HepG2 (cell line): ENCODE data around the gene TMEM209.

Experiments used
- CBFB ChIP-seq: sonication (generic); formaldehyde crosslinking; IDR thresholded peaks from 2 replicates; pipeline ENCODE4 v1.4.0; 2020; ENCODE audit warnings: missing genetic modification reagents
- EP300 ChIP-seq, 3 experiments: sonication (generic) in 1 of 3; formaldehyde crosslinking in 1 of 3; IDR thresholded peaks; 2 replicates each; pipeline versions ENCODE4 v1.5.1 to v1.6.1; 2011 to 2020; ENCODE audit warnings: low read depth in 2 of 3, low read length in 2 of 3, borderline replicate concordance in 1 of 3, improper control_type of control experiment in 1 of 3, mild to moderate bottlenecking in 1 of 3, missing genetic modification reagents in 1 of 3, moderate library complexity in 1 of 3
- ETV6 ChIP-seq: sonication (generic); formaldehyde crosslinking; conservative IDR thresholded peaks from 2 replicates; pipeline ENCODE4 v1.4.0; 2020; ENCODE audit warnings: missing genetic modification reagents
- FLYWCH1 ChIP-seq: sonication (generic); formaldehyde crosslinking; IDR thresholded peaks from 2 replicates; pipeline ENCODE4 v1.8.1; 2023; ENCODE audit warnings: mild to moderate bottlenecking, missing genetic modification reagents
- ZNF253 ChIP-seq: sonication (generic); formaldehyde crosslinking; IDR thresholded peaks from 2 replicates; pipeline ENCODE4 v1.8.0; 2022; ENCODE audit warnings: mild to moderate bottlenecking, missing genetic modification reagents, borderline replicate concordance
- ZNF263 ChIP-seq: sonication (generic); formaldehyde crosslinking; IDR thresholded peaks from 2 replicates; pipeline ENCODE4 v1.4.0; 2020; ENCODE audit warnings: missing genetic modification reagents
- ZNF383 ChIP-seq: sonication (generic); formaldehyde crosslinking; IDR thresholded peaks from 2 replicates; pipeline ENCODE4 v1.4.0; 2020; ENCODE audit warnings: missing genetic modification reagents, mild to moderate bottlenecking, borderline replicate concordance
- ZNF510 ChIP-seq: sonication (generic); formaldehyde crosslinking; IDR thresholded peaks from 2 replicates; pipeline ENCODE4 v1.4.0; 2020; ENCODE audit warnings: low read depth, mild to moderate bottlenecking, missing genetic modification reagents
- ZNF850 ChIP-seq: sonication (generic); formaldehyde crosslinking; conservative IDR thresholded peaks from 2 replicates; pipeline ENCODE4 v1.9.0; 2021; ENCODE audit warnings: mild to moderate bottlenecking, missing genetic modification reagents
- TF ChIP-seq, protein P1 (sequence below), 2 experiments: sonication (generic) in 1 of 2; formaldehyde crosslinking in 1 of 2; IDR thresholded peaks; 2 replicates each; pipeline versions ENCODE4 v1.5.1 to v1.6.1; 2011 to 2020; ENCODE audit warnings: borderline replicate concordance in 1 of 2, low read depth in 1 of 2, low read length in 1 of 2, mild to moderate bottlenecking in 1 of 2, missing genetic modification reagents in 1 of 2, moderate library complexity in 1 of 2
- TF ChIP-seq, protein P2 (sequence below), 2 experiments: IDR thresholded peaks; 2 replicates each; pipeline ENCODE4 v1.6.1; 2011 to 2012; ENCODE audit warnings: low read length in 2 of 2, borderline replicate concordance in 1 of 2, low read depth in 1 of 2, mild to moderate bottlenecking in 1 of 2, moderate library complexity in 1 of 2

DNA sequence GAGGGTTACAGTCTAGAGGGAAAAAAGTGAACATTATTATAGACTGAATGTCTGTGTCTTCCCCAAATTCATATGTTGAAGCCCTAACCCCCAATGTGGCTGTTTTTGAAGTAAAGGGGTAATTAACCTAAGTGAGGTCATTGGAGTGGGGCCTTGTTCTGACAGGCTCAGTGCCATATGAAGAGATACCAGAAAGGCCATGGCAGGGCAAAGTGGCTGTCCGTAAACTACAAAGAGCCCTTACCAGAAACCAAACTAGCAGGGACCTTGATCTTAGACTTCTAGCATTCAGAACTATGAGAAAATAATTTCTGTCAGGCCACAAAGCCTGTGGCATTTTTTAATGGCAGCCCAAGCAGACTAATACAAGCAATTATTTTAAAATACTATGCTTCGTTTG lies 8.7 kb downstream of the TMEM209 start:
- no peak for TF ChIP-seq ZNF383
- no peak for TF ChIP-seq CBFB (CRISPR knock-in tag)
- no peak for TF ChIP-seq ETV6 (CRISPR knock-in tag)
- TF ChIP-seq ZNF510 (CRISPR knock-in tag), result no peak
- no peak for TF ChIP-seq ZNF850 (CRISPR knock-in tag)
- TF ChIP-seq, protein P1, sequence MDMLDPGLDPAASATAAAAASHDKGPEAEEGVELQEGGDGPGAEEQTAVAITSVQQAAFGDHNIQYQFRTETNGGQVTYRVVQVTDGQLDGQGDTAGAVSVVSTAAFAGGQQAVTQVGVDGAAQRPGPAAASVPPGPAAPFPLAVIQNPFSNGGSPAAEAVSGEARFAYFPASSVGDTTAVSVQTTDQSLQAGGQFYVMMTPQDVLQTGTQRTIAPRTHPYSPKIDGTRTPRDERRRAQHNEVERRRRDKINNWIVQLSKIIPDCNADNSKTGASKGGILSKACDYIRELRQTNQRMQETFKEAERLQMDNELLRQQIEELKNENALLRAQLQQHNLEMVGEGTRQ (IDR thresholded peaks at IDR 0.05; ENCODE audit: low read depth, low read length), result no peak
- TF ChIP-seq, protein P1 (CRISPR knock-in tag; IDR thresholded peaks at IDR 0.05; ENCODE audit: borderline replicate concordance), result no peak
- TF ChIP-seq, protein P2, sequence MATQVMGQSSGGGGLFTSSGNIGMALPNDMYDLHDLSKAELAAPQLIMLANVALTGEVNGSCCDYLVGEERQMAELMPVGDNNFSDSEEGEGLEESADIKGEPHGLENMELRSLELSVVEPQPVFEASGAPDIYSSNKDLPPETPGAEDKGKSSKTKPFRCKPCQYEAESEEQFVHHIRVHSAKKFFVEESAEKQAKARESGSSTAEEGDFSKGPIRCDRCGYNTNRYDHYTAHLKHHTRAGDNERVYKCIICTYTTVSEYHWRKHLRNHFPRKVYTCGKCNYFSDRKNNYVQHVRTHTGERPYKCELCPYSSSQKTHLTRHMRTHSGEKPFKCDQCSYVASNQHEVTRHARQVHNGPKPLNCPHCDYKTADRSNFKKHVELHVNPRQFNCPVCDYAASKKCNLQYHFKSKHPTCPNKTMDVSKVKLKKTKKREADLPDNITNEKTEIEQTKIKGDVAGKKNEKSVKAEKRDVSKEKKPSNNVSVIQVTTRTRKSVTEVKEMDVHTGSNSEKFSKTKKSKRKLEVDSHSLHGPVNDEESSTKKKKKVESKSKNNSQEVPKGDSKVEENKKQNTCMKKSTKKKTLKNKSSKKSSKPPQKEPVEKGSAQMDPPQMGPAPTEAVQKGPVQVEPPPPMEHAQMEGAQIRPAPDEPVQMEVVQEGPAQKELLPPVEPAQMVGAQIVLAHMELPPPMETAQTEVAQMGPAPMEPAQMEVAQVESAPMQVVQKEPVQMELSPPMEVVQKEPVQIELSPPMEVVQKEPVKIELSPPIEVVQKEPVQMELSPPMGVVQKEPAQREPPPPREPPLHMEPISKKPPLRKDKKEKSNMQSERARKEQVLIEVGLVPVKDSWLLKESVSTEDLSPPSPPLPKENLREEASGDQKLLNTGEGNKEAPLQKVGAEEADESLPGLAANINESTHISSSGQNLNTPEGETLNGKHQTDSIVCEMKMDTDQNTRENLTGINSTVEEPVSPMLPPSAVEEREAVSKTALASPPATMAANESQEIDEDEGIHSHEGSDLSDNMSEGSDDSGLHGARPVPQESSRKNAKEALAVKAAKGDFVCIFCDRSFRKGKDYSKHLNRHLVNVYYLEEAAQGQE (IDR thresholded peaks at IDR 0.05; ENCODE audit: borderline replicate concordance in 1 of 2, low read depth in 1 of 2, low read length in 2 of 2), result no peak
- TF ChIP-seq FLYWCH1 (CRISPR knock-in tag), result no peak
- TF ChIP-seq ZNF263 (CRISPR knock-in tag), result no peak
- no peak for TF ChIP-seq EP300 (IDR thresholded peaks at IDR 0.05; ENCODE audit: low read depth in 2 of 2, low read length in 2 of 2)
- TF ChIP-seq EP300 (CRISPR knock-in tag; IDR thresholded peaks at IDR 0.05; ENCODE audit: borderline replicate concordance), result no peak
- no peak for TF ChIP-seq ZNF253
